Effector memory CD4-positive, alpha-beta T cell (primary cell): ENCODE results near the gene NDFIP1.

Experiments
- DNase-seq, 3 donors: peaks; one replicate each; pipeline ENCODE4 v3.0.0-alpha.2; 2020
- H3K27ac ChIP-seq: 2 replicates; pipeline ENCODE4 v1.7.0; 2013; ENCODE audit warnings: mild to moderate bottlenecking, low read length, moderate library complexity; ENCODE audit not compliant: insufficient read depth, poor library complexity, severe bottlenecking
- H3K27me3 ChIP-seq: replicated peaks from 2 replicates; pipeline ENCODE4 v1.7.0; 2013; ENCODE audit warnings: mild to moderate bottlenecking, low read length; ENCODE audit not compliant: insufficient read depth, control insufficient read depth, poor library complexity, severe bottlenecking
- H3K36me3 ChIP-seq: 2 replicates; pipeline ENCODE4 v1.7.0; 2013; ENCODE audit warnings: mild to moderate bottlenecking, low read length, moderate library complexity; ENCODE audit not compliant: control insufficient read depth, insufficient read depth
- H3K4me1 ChIP-seq: 2 replicates; pipeline ENCODE4 v1.7.0; 2013; ENCODE audit warnings: low read length, mild to moderate bottlenecking; ENCODE audit not compliant: control insufficient read depth, insufficient read depth, poor library complexity, severe bottlenecking
- H3K4me3 ChIP-seq: 2 replicates; pipeline ENCODE4 v1.7.0; 2013; ENCODE audit warnings: low read length, low read depth, mild to moderate bottlenecking; ENCODE audit not compliant: insufficient read depth, poor library complexity, severe bottlenecking
- H3K9me3 ChIP-seq: 2 replicates; pipeline ENCODE4 v1.7.0; 2013; ENCODE audit warnings: mild to moderate bottlenecking, low read length, moderate library complexity; ENCODE audit not compliant: control insufficient read depth

NDFIP1 gene

DNA sequence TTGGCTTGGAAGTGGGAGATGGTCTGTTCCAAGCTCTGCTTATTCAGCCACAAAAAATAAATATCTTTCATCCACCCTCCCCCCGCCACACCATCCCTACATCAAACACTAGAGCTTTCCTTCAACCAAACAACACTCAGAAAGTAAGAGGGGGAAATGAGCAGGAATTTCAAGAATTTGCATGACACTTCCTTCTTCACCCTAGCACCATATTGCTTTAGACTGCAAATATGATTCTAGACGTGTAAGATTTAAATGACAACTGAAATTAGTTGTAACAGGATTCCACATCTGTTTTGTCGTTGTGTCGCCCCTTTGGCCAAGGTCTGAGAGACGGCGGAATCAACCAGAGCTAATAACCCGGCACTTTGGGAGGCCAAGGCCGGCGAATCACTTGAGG is 88.5 kb downstream of the NDFIP1 start:
- H3K36me3 ChIP-seq: no peaks in the 10 kb centered on the region
- no peaks in the 10 kb centered on the region for H3K4me1 ChIP-seq
- DNase-seq: no peak
- no peak overlapping the region for H3K4me3 ChIP-seq
- no peaks in the 10 kb centered on the region for H3K27me3 ChIP-seq
- H3K27ac ChIP-seq: no peak overlapping the region
- H3K9me3 ChIP-seq: no peaks in the 10 kb centered on the region

- no peaks in the 10 kb centered on the region for H3K9me3 ChIP-seq
- no peaks in the 10 kb centered on the region for H3K27me3 ChIP-seq
- no peak for DNase-seq
- no peaks in the 10 kb centered on the region for H3K4me1 ChIP-seq
- H3K27ac ChIP-seq: no peak overlapping the region
- H3K4me3 ChIP-seq: no peak overlapping the region
- H3K36me3 ChIP-seq: no peaks in the 10 kb centered on the region
Measured at GRCh38 chr5:142197781-142198180, 89.2 kb downstream of the NDFIP1 start.

DNA sequence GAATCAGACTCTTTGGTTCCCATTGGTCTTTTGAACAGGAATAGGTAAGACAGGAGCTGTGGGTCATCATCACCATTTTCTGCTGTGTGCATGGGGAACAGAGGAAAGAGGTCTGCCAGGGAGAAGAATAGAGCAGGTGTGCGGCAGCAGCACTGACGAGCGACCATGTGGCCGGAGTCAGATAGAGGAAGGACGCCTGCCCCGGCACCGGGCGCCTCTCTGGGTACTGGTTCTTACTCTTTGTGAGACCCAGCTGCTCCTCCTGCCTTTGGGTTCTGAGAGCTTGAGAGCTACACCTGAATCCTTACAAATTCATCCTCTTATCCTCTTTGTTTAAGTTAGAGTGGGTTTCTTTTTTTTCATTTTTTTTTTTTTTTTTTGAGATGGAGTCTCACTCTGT is 90.8 kb downstream of the NDFIP1 start:
- Histone ChIP-seq H3K27ac (no peak overlapping the region), H3K27me3 (no peaks in the 10 kb centered on the region), H3K4me3 (no peak overlapping the region), H3K9me3 (no peaks in the 10 kb centered on the region), H3K36me3 (no peaks in the 10 kb centered on the region), H3K4me1 (no peaks in the 10 kb centered on the region)
- DNase-seq: no peak

DNA sequence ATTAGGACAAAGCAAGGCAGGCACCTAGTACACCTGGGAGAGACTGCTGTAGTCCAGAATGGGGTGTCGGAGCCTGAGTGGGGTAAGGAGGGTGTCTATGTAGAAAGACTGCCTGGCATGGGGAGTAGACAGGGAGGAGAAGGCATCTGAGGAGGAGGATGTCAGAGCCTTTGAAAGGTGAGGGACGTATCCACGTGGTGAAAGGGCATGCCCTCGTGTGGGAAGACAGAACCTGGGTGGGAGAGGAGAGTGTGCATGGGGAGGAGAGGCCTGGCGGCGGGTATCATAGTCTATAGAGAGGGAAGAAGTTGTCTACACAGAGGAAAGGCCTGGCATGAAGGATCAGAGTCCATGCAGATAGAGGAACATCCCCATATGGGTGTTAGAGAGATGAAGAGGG is 91.8 kb downstream of the NDFIP1 start:
- no peaks in the 10 kb centered on the region for H3K4me1 ChIP-seq
- no peak for DNase-seq
- H3K9me3 ChIP-seq: no peaks in the 10 kb centered on the region

DNA sequence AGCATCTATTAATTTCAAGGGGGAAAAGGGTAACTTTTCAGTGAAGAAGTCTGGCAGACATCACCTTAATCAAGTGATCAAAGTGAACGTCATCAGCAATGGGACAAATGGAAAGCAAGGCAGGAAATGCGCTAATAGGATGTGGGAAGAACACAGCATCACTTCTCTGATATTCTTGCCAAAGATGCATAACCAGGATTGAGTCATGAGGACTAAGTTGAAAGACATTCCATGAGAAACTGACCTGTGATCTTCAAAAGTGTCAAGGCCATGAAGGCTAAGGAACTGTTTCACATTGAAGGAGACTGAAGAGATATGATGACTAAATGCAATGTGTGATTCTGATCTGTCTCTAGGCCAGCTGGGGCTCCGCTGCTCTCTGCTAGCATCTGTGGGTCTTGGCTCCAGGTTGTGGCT is 92.9 kb downstream of the NDFIP1 start:
- no peaks in the 10 kb centered on the region for H3K4me1 ChIP-seq
- H3K27ac ChIP-seq: no peak overlapping the region
- H3K9me3 ChIP-seq: no peaks in the 10 kb centered on the region
- H3K27me3 ChIP-seq: no peaks in the 10 kb centered on the region
- no peak for DNase-seq
- no peaks in the 10 kb centered on the region for H3K36me3 ChIP-seq
- H3K4me3 ChIP-seq: no peak overlapping the region

More for the DNA sequence above, 91.8 kb downstream of the NDFIP1 start:
- Histone ChIP-seq H3K36me3 (no peaks in the 10 kb centered on the region), H3K27ac (no peak overlapping the region), H3K27me3 (no peaks in the 10 kb centered on the region), H3K4me3 (no peak overlapping the region)

DNA sequence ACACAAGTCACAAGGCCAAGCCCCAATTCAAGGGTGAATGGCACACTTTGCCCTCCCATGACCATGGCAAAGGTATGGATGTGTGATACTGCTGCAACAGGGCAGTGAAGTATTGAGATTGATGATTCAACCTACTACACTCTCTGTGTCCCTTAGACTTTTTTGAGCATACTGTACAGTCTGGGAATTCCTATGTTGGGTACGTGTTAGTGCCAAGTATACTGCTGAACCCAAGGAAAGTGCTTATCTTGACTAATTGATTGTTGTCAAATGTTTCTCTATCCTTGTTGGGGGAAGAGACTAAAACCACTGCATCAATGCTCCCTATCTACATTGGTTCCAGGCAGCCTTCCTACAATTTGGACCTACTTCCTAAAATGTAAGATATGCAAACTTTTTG is 93.7 kb downstream of the NDFIP1 start:
- Histone ChIP-seq H3K27me3 (no peaks in the 10 kb centered on the region), H3K27ac (no peak overlapping the region), H3K4me1 (no peaks in the 10 kb centered on the region), H3K9me3 (no peaks in the 10 kb centered on the region), H3K4me3 (no peak overlapping the region), H3K36me3 (no peaks in the 10 kb centered on the region)
- DNase-seq: no peak
